Liver (tissue), 9 donors: ENCODE measurements around the gene FRMD4A. TPM values are rescaled to one million over a fixed set of nuclear protein-coding genes. Genes with fewer than 3 reads are reported as not detected.

ENCODE experiments used
- DNase-seq: peaks from one replicate; pipeline ENCODE4 v3.0.0-alpha.2; 2017; ENCODE audit warnings: low spot score
- H3K27ac ChIP-seq, 2 donors: one replicate each; pipeline ENCODE4 v1.7.0; 2013; ENCODE audit warnings: inconsistent platforms in 2 of 2, low read length in 2 of 2, control low read depth in 1 of 2, low read depth in 1 of 2, mild to moderate bottlenecking in 1 of 2
- H3K27me3 ChIP-seq, 4 donors: one replicate each; pipeline versions ENCODE4 v1.6.1 to v1.7.0; 2013; ENCODE audit warnings: low read length in 3 of 4, inconsistent platforms in 1 of 4, mild to moderate bottlenecking in 1 of 4, moderate library complexity in 1 of 4; ENCODE audit not compliant: control insufficient read depth in 4 of 4, insufficient read depth in 4 of 4
- H3K36me3 ChIP-seq, 4 donors: one replicate each; pipeline versions ENCODE4 v1.6.1 to v1.7.0; 2013; ENCODE audit warnings: low read length in 3 of 4, mild to moderate bottlenecking in 3 of 4, low read depth in 1 of 4, moderate library complexity in 1 of 4; ENCODE audit not compliant: control insufficient read depth in 4 of 4, insufficient read depth in 3 of 4
- H3K4me1 ChIP-seq, 4 donors: one replicate each; pipeline versions ENCODE4 v1.6.1 to v1.7.0; 2013; ENCODE audit warnings: low read length in 3 of 4, mild to moderate bottlenecking in 3 of 4, moderate library complexity in 1 of 4; ENCODE audit not compliant: control insufficient read depth in 4 of 4, insufficient read depth in 4 of 4
- H3K4me3 ChIP-seq, 3 donors: one replicate each; pipeline versions ENCODE4 v1.6.1 to v1.7.0; 2013; ENCODE audit warnings: low read length in 3 of 3, control low read depth in 1 of 3, low read depth in 1 of 3, mild to moderate bottlenecking in 1 of 3
- H3K9ac ChIP-seq, 2 donors: one replicate each; pipeline ENCODE4 v1.7.0; 2013; ENCODE audit warnings: low read length in 2 of 2, mild to moderate bottlenecking in 2 of 2, moderate library complexity in 2 of 2, control low read depth in 1 of 2, low read depth in 1 of 2
- H3K9me3 ChIP-seq, 4 donors: one replicate each; pipeline versions ENCODE4 v1.6.1 to v1.7.0; 2013; ENCODE audit warnings: low read length in 3 of 4; ENCODE audit not compliant: control insufficient read depth in 4 of 4
- ATF3 ChIP-seq: IDR thresholded peaks from 2 replicates; pipeline ENCODE4 v1.6.1; 2016; ENCODE audit warnings: antibody characterized with exemption
- CTCF ChIP-seq: fragments of 150-350 bp; IDR thresholded peaks from 2 replicates; pipeline ENCODE4 v1.5.1; 2017; ENCODE audit warnings: improper control_type of control experiment, low read depth, low read length; ENCODE audit not compliant: missing input control
- EGR1 ChIP-seq, 2 donors: IDR thresholded peaks; 2 replicates each; pipeline ENCODE4 v1.6.1; 2016 to 2018; ENCODE audit warnings: antibody characterized with exemption in 2 of 2, low read depth in 2 of 2
- FOXA1 ChIP-seq: IDR thresholded peaks from 2 replicates; pipeline ENCODE4 v1.6.1; 2016; ENCODE audit warnings: antibody characterized with exemption
- FOXA2 ChIP-seq: IDR thresholded peaks from 2 replicates; pipeline ENCODE4 v1.6.1; 2016; ENCODE audit warnings: antibody characterized with exemption
- HNF4A ChIP-seq, 2 donors: conservative IDR thresholded peaks; 2 replicates each; pipeline ENCODE4 v1.6.1; 2016; ENCODE audit warnings: antibody characterized with exemption in 2 of 2, mild to moderate bottlenecking in 2 of 2
- HNF4G ChIP-seq: IDR thresholded peaks from 2 replicates; pipeline ENCODE4 v1.6.1; 2016; ENCODE audit warnings: antibody characterized with exemption
- JUND ChIP-seq, 2 donors: IDR thresholded peaks; 2 replicates each; pipeline ENCODE4 v1.6.1; 2016; ENCODE audit warnings: antibody characterized with exemption in 2 of 2
- NR2F2 ChIP-seq: IDR thresholded peaks from 2 replicates; pipeline ENCODE4 v1.6.1; 2016; ENCODE audit warnings: antibody characterized with exemption
- RAD21 ChIP-seq, 2 donors: IDR thresholded peaks; 2 replicates each; pipeline ENCODE4 v1.6.1; 2016; ENCODE audit warnings: antibody characterized with exemption in 2 of 2, mild to moderate bottlenecking in 2 of 2
- REST ChIP-seq: IDR thresholded peaks from 2 replicates; pipeline ENCODE4 v1.6.1; 2016; ENCODE audit warnings: antibody characterized with exemption, mild to moderate bottlenecking
- RXRA ChIP-seq, 2 donors: IDR thresholded peaks; 2 replicates each; pipeline ENCODE4 v1.6.1; 2017 to 2018; ENCODE audit warnings: antibody characterized with exemption in 2 of 2, mild to moderate bottlenecking in 1 of 2
- SP1 ChIP-seq: IDR thresholded peaks from 2 replicates; pipeline ENCODE4 v1.6.1; 2018; ENCODE audit warnings: antibody characterized with exemption, mild to moderate bottlenecking
- TAF1 ChIP-seq: conservative IDR thresholded peaks from 2 replicates; pipeline ENCODE4 v1.6.1; 2016; ENCODE audit warnings: antibody characterized with exemption, mild to moderate bottlenecking
- YY1 ChIP-seq: IDR thresholded peaks from 2 replicates; pipeline ENCODE4 v1.6.1; 2016; ENCODE audit warnings: antibody characterized with exemption, mild to moderate bottlenecking
- WGBS: extraction: QIAGEN DNeasy Blood & Tissue Kit; methylation state at CpG from one replicate; pipeline ENCODE4 v1.1.7; 2013; 5-methylcytosine and 5-hydroxymethylcytosine counted together
- polyA plus RNA-seq, 2 donors: library from polyadenylated mRNA; stranded (reverse) in 1 of 2; unstranded in 1 of 2; fragments of 200-250 nt in 1 of 2; fragments of >200 nt in 1 of 2; fragmentation: Nextera tagmentation in 1 of 2; extraction: Ambion mirVana in 1 of 2; gene quantifications; one replicate each; pipeline versions ENCODE4 v1.2.1 to v1.2.3, GENCODE V29; 2013 to 2015
- total RNA-seq, 2 donors: library from RNA; depleted of rRNA; stranded (reverse); fragments of >200 nt; gene quantifications; one replicate each; pipeline ENCODE4 v1.2.3, GENCODE V29; 2014
- TF ChIP-seq, protein P1 (sequence below): IDR thresholded peaks from 2 replicates; pipeline ENCODE4 v1.6.1; 2016; ENCODE audit warnings: antibody characterized with exemption
- TF ChIP-seq, protein P2 (sequence below): IDR thresholded peaks from 2 replicates; pipeline ENCODE4 v1.6.1; 2016; ENCODE audit warnings: antibody characterized with exemption
- donor health status: healthy.
- donor health status: healthy.
- donor health status: healthy.
- donor health status: healthy.
- donor health status: healthy.

Gene FRMD4A
- total and polyA plus RNA-seq, 4 donors: 8.2 to 34.3 (median 13.1) TPM

DNA sequence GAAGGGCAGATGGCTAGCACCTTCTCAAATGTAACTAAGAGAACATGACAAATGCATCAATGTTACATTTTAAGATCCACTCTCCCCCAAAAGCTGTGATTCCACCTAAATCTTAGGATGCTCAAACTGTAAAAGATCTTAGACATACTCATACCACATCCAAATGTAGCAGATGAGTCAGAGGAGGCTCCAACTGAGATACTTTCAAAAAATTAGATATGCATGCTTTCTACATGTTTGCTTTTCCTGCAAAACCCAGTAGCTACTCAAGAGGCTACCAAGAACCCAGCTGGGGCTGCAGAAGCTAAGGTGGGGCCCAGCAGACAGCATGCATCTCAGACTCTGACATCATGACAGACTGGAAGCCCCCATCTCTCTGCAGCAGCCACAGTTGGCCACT lies 31.4 kb upstream of the FRMD4A start (continued):
- TF ChIP-seq, protein P1, sequence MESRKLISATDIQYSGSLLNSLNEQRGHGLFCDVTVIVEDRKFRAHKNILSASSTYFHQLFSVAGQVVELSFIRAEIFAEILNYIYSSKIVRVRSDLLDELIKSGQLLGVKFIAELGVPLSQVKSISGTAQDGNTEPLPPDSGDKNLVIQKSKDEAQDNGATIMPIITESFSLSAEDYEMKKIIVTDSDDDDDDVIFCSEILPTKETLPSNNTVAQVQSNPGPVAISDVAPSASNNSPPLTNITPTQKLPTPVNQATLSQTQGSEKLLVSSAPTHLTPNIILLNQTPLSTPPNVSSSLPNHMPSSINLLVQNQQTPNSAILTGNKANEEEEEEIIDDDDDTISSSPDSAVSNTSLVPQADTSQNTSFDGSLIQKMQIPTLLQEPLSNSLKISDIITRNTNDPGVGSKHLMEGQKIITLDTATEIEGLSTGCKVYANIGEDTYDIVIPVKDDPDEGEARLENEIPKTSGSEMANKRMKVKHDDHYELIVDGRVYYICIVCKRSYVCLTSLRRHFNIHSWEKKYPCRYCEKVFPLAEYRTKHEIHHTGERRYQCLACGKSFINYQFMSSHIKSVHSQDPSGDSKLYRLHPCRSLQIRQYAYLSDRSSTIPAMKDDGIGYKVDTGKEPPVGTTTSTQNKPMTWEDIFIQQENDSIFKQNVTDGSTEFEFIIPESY: no peak
- TF ChIP-seq, protein P2, sequence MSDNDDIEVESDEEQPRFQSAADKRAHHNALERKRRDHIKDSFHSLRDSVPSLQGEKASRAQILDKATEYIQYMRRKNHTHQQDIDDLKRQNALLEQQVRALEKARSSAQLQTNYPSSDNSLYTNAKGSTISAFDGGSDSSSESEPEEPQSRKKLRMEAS: no peak
- TF ChIP-seq ATF3 (no peak), FOXA2 (no peak), SP1 (no peak), YY1 (no peak), FOXA1 (no peak)

DNA sequence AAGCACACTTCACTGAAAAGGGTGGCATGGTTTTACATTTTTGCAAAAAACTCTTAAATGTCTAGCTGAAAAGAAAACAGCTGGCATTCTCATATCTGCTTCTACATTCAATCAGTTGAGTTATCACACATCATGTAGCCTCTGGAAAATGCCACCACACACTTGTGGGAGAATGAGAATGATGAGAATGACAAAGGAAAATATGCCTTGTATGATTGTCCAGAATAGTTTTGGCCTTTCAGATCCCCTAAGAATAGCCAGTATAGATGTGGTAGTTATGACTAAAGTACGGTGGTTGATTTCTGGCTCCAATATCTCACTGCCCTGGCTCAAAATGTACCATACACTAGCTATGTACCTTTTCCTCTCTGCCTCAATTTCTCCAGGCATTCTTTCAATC lies 30.2 kb upstream of the FRMD4A start:
- no peaks in the 10 kb centered on the region for H3K4me1 ChIP-seq
- H3K9me3 ChIP-seq: no peaks in the 10 kb centered on the region
- peaks cover 0 to 3% (median under 1%) of the 10 kb centered on the region in 4 donors for H3K27me3 ChIP-seq
- no peak overlapping the region for H3K27ac ChIP-seq
- 94% methylated on average over 1 of the region's 1 CpG for WGBS
- no peak for DNase-seq
- TF ChIP-seq JUND (IDR thresholded peaks at IDR 0.05): no peak
- no peak for TF ChIP-seq RAD21 (IDR thresholded peaks at IDR 0.05)
- no peak for TF ChIP-seq RXRA (IDR thresholded peaks at IDR 0.05)
- TF ChIP-seq NR2F2: no peak
- TF ChIP-seq HNF4G: no peak
- no peak for TF ChIP-seq TAF1
- TF ChIP-seq REST: no peak
- no peaks in the 10 kb centered on the region for H3K36me3 ChIP-seq
- no peak overlapping the region for H3K4me3 ChIP-seq
- no peak overlapping the region for H3K9ac ChIP-seq

DNA sequence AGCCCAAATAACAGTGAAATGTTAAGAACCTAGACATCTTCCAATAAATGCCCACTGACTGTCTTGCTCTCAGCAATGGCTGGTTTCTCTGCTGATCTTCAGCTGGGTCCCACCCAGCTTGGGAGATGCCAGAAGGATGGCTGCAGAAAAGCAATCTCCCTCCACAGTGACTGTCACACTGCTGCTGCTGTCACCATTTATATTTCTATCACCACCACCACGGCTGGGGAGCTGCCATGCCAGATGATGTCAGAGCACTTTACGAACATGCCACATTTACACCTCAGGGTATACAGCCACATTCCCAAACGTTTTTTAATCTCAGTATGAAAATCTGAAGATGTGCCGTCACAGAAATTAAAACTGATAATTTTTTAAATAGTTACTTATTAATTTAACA lies 29.8 kb upstream of the FRMD4A start:
- Histone ChIP-seq H3K9ac (no peak overlapping the region), H3K4me1 (no peaks in the 10 kb centered on the region), H3K9me3 (no peaks in the 10 kb centered on the region), H3K4me3 (no peak overlapping the region), H3K27ac (no peak overlapping the region), H3K36me3 (no peaks in the 10 kb centered on the region), H3K27me3 (peaks cover 0 to 3% (median under 1%) of the 10 kb centered on the region in 4 donors)
- DNase-seq: no peak
- WGBS: 66% methylated on average over 4 of the region's 4 CpGs
- TF ChIP-seq JUND (IDR thresholded peaks at IDR 0.05) (no peak), YY1 (no peak), SP1 (no peak), CTCF (no peak), RAD21 (IDR thresholded peaks at IDR 0.05) (no peak), TAF1 (no peak), EGR1 (IDR thresholded peaks at IDR 0.05; ENCODE audit: low read depth in 2 of 2) (no peak), REST (no peak), HNF4G (no peak), HNF4A (conservative IDR thresholded peaks at IDR 0.05) (no peak)
- TF ChIP-seq, protein P1: no peak
- TF ChIP-seq, protein P2: no peak
